ENCODE data around the gene LRP1.

The LRP1 gene

DNA sequence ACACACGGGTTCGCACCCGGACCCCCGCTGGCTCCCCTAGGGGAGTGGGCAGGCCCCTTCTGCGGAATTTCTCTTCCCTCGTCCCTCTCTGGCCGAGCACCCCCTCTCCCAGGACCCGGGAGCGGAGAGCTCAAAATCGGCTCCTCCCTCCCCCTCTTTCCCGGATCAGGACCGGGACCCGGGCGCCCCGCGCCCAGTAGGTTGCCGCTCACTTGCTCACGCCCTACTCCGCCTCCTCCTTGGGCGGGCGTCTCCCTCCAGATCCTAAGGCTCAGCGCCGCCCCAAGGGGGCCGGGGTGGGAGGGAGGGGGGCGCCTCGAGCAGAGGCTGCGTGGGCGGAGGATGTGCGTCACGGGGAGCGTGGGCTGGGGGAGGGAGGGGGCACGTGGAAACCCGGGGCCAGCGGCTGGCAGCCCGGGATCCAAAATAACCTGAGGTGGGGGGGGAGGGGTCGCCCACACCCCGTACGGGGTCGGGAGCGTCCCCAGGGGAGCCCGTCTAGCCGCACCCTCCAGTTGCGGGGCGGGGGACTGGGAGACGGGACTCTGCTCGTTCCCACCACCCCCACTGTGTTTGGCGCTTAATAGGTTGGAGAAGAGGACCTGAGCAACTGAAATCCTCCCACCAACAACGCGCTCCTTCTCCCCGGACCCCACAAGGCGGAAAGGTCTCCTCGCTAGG lies 41.1 kb upstream of the LRP1 start:
- DNase-seq (ENCODE audit: low read depth, low spot score) = no peak
- H3K36me3 ChIP-seq (ENCODE audit: insufficient read depth, insufficient read length, low read length) = peaks cover 18% of the 10 kb centered on the region
- TF ChIP-seq ZNF274 (IDR thresholded peaks at IDR 0.05; ENCODE audit: low read depth, low read length) = no peak
- TF ChIP-seq YY1 (IDR thresholded peaks at IDR 0.05; ENCODE audit: insufficient read depth, insufficient read length) = no peak
- TF ChIP-seq SUZ12 (IDR thresholded peaks at IDR 0.05; ENCODE audit: extremely low read depth, insufficient read depth, insufficient read length) = no peak
- no peaks in the 10 kb centered on the region for H3K9me3 ChIP-seq (ENCODE audit: insufficient read depth, low read length)
- peaks cover 10% of the 10 kb centered on the region for H3K4me1 ChIP-seq (ENCODE audit: insufficient read depth, insufficient read length)
- H3K4me3 ChIP-seq (ENCODE audit: insufficient read length, low read depth) = peak overlapping the region; percentile 72
- peak overlapping the region; percentile 89 for H3K9ac ChIP-seq (ENCODE audit: insufficient read length, low read depth)
- H3K27me3 ChIP-seq (ENCODE audit: insufficient read depth, insufficient read length) = no peaks in the 10 kb centered on the region

DNA sequence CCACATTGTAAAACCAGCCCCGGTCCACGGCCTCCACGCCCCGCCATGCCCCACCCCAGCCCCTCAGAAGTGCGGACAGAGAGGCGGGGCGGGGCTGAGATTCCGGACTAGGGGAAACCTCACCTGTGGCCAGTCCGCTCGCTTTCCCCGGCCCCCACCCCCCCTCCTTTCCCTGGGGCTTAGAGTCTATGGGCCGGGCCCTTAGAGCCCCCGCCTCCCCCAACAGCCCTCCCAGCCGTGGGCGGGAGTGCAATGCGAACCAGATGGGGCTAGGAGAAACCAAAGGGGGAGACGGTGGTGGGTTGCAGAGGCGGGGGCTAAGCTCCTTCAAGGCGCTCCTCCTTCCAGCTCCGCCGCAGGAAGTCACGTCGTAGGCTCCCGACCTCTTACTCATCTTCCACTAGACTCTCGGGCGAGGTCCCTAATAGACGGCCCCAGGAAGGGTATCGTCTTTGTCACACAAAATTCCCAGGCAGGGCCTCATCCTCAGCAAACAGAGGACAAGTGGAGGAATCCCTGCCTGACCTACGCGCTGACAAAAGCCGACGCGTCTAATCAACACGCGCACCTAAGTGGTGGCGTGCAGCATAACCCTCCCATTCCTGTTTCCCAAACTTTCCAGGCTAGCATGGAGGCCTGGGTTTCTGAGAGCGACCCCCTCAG lies 40.5 kb upstream of the LRP1 start:
- no peaks in the 10 kb centered on the region for H3K9me3 ChIP-seq (ENCODE audit: insufficient read depth, low read length)
- peaks cover 12% of the 10 kb centered on the region for H3K4me1 ChIP-seq (ENCODE audit: insufficient read depth, insufficient read length)
- H3K36me3 ChIP-seq (ENCODE audit: insufficient read depth, insufficient read length, low read length) = peaks cover 25% of the 10 kb centered on the region
- no peak for DNase-seq (ENCODE audit: low read depth, low spot score)
- H3K27me3 ChIP-seq (ENCODE audit: insufficient read depth, insufficient read length) = no peaks in the 10 kb centered on the region
- peak overlapping the region; percentile 99 for H3K9ac ChIP-seq (ENCODE audit: insufficient read length, low read depth)
- no peak for TF ChIP-seq SUZ12 (IDR thresholded peaks at IDR 0.05; ENCODE audit: extremely low read depth, insufficient read depth, insufficient read length)
- TF ChIP-seq ZNF274 (IDR thresholded peaks at IDR 0.05; ENCODE audit: low read depth, low read length) = no peak
- no peak for TF ChIP-seq YY1 (IDR thresholded peaks at IDR 0.05; ENCODE audit: insufficient read depth, insufficient read length)
- H3K4me3 ChIP-seq (ENCODE audit: insufficient read length, low read depth) = peak overlapping the region; percentile 71

DNA sequence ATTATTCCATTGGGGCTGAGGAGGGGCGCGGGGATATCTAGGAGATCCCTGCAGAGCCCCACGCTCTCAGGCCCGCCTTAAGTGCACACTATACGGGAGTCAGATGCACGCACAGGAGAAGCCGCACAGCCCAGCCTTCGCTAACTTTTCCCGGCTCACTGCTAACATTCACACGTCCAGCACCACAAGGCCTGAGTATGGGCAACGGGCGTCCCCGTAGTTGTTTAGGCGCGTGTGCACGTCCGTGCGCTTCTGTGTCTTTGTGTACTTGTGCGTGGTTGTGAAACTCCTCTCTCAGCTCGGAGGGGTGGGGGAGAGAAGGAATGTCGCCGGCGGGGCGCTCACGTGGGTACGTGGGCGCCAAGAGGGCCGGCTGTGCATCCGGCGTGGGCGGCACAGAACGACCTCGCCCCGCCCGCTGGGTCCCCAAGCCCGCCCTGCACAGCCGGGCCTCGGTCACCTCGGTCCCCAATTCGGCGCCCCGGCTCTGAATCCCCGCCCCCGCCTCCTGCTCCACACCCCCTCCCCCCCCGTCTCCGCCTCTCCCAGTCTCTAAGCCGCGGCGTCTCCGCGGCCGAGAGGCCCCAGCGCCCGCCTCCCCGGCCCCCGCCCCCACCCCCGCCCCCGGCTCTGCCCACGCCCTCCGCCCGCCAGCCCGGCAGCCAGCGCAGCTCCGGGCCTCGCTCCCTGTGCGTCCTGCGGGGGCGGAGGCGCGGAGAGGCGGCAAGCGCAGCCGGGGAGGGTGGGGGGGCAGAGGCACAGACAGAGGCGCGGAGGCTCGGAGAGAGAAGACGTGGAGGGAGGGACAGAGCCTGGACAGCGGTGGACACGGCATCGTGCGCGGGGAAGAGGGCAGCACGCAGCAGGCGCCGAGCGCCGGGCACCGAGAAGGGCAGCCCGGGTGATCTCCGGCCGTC lies 39.7 kb upstream of the LRP1 start, which contains the start of gene NAB2:
TSS of gene NAB2 (plus strand) at position 761 of the 917 bp plus-strand sequence. CDS start 158 bp downstream, outside the sequence.
- H3K9me3 ChIP-seq (ENCODE audit: insufficient read depth, low read length) = no peaks in the 10 kb centered on the region
- peak; percentile 74 for DNase-seq (ENCODE audit: low read depth, low spot score)
- peaks cover 33% of the 10 kb centered on the region for H3K36me3 ChIP-seq (ENCODE audit: insufficient read depth, insufficient read length, low read length)
- H3K9ac ChIP-seq (ENCODE audit: insufficient read length, low read depth) = peak within 1 kb of the TSS; percentile 99
- H3K27me3 ChIP-seq (ENCODE audit: insufficient read depth, insufficient read length) = no peaks in the 10 kb centered on the region
- TF ChIP-seq YY1 (IDR thresholded peaks at IDR 0.05; ENCODE audit: insufficient read depth, insufficient read length) (no peak), SUZ12 (IDR thresholded peaks at IDR 0.05; ENCODE audit: extremely low read depth, insufficient read depth, insufficient read length) (no peak), ZNF274 (IDR thresholded peaks at IDR 0.05; ENCODE audit: low read depth, low read length) (no peak)
- peaks cover 17% of the 10 kb centered on the region for H3K4me1 ChIP-seq (ENCODE audit: insufficient read depth, insufficient read length)
- peak within 1 kb of the TSS; percentile 93 for H3K4me3 ChIP-seq (ENCODE audit: insufficient read length, low read depth)

DNA sequence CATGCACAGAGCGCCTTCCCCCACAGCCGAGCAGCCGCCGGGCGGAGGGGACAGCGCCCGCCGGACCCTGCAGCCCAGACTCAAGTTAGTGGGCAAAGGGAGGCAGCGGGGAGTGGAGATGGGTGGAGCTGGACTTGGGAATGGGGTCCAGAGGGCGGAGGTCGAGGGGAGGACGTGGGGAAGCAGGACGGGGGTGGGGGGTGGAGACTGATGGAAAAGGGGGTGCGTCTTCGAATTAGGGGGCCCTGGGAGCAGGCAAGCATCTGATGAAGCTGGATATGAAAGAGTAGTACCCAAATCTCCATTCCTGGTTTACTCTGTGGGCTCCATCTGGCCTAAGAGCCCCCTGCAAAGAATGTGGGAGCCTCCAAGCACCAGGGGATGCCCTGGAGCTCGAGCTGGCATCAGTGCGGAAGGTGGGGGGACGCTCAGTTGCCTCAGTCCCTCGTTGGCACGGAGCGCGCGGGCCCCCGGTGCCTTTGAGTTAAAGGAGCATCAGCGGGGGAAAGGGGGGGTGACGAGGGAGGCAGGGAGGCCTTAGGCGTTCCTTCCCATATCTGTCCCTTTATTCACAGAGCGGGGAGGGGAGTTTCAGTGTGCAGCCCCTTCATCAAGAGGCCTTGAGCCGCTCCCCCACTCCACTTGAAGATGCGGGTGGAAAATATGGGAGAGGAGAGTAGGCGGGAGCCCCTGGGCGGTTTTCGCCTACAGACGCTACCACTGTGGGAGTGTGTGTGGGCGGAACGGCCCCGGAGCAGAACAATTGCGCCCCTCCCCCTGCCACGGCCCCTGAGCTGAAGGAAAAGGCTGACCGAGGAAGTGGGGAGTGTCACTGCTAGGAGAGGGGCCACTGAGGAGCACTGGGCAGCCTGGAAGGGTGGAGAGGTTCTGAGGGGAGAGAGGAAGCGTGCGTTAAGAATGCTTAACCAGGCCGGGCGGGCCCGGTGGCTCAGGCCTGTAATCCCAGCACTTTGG lies 38.7 kb upstream of the LRP1 start:
- peaks cover 39% of the 10 kb centered on the region for H3K36me3 ChIP-seq (ENCODE audit: insufficient read depth, insufficient read length, low read length)
- H3K27me3 ChIP-seq (ENCODE audit: insufficient read depth, insufficient read length) = no peaks in the 10 kb centered on the region
- TF ChIP-seq SUZ12 (IDR thresholded peaks at IDR 0.05; ENCODE audit: extremely low read depth, insufficient read depth, insufficient read length) = no peak
- TF ChIP-seq YY1 (IDR thresholded peaks at IDR 0.05; ENCODE audit: insufficient read depth, insufficient read length) = no peak
- TF ChIP-seq ZNF274 (IDR thresholded peaks at IDR 0.05; ENCODE audit: low read depth, low read length) = no peak
- H3K9me3 ChIP-seq (ENCODE audit: insufficient read depth, low read length) = no peaks in the 10 kb centered on the region
- peak overlapping the region; percentile 98 for H3K9ac ChIP-seq (ENCODE audit: insufficient read length, low read depth)
- H3K4me1 ChIP-seq (ENCODE audit: insufficient read depth, insufficient read length) = peaks cover 23% of the 10 kb centered on the region
- DNase-seq (ENCODE audit: low read depth, low spot score) = no peak
- H3K4me3 ChIP-seq (ENCODE audit: insufficient read length, low read depth) = peak overlapping the region; percentile 93

DNA sequence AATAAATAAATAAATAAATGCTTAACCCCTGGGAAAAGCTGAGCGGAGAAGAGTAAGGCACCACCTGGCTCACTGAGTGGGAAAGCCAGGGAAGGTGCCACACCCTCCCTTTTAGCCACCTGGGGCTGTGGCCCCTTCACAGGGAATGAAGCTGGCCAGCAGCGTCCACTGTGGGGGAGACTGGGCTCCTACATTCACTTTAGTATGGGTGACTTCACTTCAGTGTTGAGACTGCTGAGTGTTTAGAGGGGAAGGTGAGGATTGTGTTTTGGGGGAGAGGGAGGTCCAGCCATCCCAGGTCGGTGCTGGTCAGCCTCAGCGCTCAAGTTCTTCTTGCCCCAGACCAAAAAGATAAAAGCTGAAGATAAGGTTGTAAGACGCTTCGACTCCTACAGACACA lies 37.8 kb upstream of the LRP1 start:
- TF ChIP-seq YY1 (IDR thresholded peaks at IDR 0.05; ENCODE audit: insufficient read depth, insufficient read length) = no peak
- TF ChIP-seq ZNF274 (IDR thresholded peaks at IDR 0.05; ENCODE audit: low read depth, low read length) = no peak
- no peak for TF ChIP-seq SUZ12 (IDR thresholded peaks at IDR 0.05; ENCODE audit: extremely low read depth, insufficient read depth, insufficient read length)
- no peaks in the 10 kb centered on the region for H3K9me3 ChIP-seq (ENCODE audit: insufficient read depth, low read length)
- H3K27me3 ChIP-seq (ENCODE audit: insufficient read depth, insufficient read length) = no peaks in the 10 kb centered on the region
- DNase-seq (ENCODE audit: low read depth, low spot score) = no peak
- H3K9ac ChIP-seq (ENCODE audit: insufficient read length, low read depth) = peak overlapping the region; percentile 98
- H3K4me3 ChIP-seq (ENCODE audit: insufficient read length, low read depth) = peak overlapping the region; percentile 39
- H3K4me1 ChIP-seq (ENCODE audit: insufficient read depth, insufficient read length) = peaks cover 29% of the 10 kb centered on the region
- peaks cover 48% of the 10 kb centered on the region for H3K36me3 ChIP-seq (ENCODE audit: insufficient read depth, insufficient read length, low read length)

DNA sequence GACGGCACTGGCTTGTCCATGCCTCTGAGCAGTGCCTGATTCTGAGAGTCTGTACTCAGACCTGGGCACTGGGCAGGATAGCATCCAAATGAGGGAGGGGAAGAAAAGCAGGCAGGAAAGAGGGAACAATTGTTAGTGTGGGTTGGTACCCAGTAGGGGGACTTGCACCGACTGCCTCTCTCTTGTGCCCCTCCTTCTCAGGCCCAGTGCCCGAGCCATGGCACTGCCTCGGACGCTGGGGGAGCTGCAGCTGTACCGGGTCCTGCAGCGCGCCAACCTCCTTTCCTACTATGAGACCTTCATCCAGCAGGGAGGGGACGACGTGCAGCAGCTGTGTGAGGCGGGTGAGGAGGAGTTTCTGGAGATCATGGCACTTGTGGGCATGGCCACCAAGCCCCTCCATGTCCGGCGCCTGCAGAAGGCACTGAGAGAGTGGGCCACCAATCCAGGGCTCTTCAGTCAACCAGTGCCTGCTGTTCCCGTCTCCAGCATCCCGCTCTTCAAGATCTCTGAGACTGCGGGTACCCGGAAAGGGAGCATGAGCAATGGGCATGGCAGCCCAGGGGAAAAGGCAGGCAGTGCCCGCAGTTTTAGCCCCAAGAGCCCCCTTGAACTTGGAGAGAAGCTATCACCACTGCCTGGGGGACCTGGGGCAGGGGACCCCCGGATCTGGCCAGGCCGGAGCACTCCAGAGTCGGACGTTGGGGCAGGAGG lies 37.2 kb upstream of the LRP1 start:
- Histone ChIP-seq H3K4me1 (ENCODE audit: insufficient read depth, insufficient read length) (peaks cover 34% of the 10 kb centered on the region), H3K9ac (ENCODE audit: insufficient read length, low read depth) (peak overlapping the region; percentile 98), H3K4me3 (ENCODE audit: insufficient read length, low read depth) (no peak overlapping the region), H3K36me3 (ENCODE audit: insufficient read depth, insufficient read length, low read length) (peaks cover 54% of the 10 kb centered on the region), H3K27me3 (ENCODE audit: insufficient read depth, insufficient read length) (no peaks in the 10 kb centered on the region), H3K9me3 (ENCODE audit: insufficient read depth, low read length) (no peaks in the 10 kb centered on the region)
- TF ChIP-seq YY1 (IDR thresholded peaks at IDR 0.05; ENCODE audit: insufficient read depth, insufficient read length) (no peak), SUZ12 (IDR thresholded peaks at IDR 0.05; ENCODE audit: extremely low read depth, insufficient read depth, insufficient read length) (no peak), ZNF274 (IDR thresholded peaks at IDR 0.05; ENCODE audit: low read depth, low read length) (no peak)
- DNase-seq (ENCODE audit: low read depth, low spot score) = no peak

Data from NT2/D1 (cell line).